ENCODE data around the gene PCBP3.

Gene PCBP3

GRCh38 chr21:45873866-45874265 lies 230.3 kb downstream of the PCBP3 start:
- no peak overlapping the region for H3K9ac ChIP-seq (ENCODE audit: low read length in 2 of 2)
- no peak overlapping the region for H3K4me3 ChIP-seq (ENCODE audit: low read length in 2 of 2)
- no peak overlapping the region for H3K27ac ChIP-seq (ENCODE audit: low read length)
- H3K27me3 ChIP-seq (ENCODE audit: control insufficient read depth in 1 of 2, insufficient read depth in 2 of 2, low read length in 2 of 2): peaks cover 6 to 9% of the 10 kb centered on the region in 2 donors
- H3K4me1 ChIP-seq (ENCODE audit: control insufficient read depth, insufficient read depth, low read length): peaks cover 2% of the 10 kb centered on the region
- no peaks in the 10 kb centered on the region for H3K36me3 ChIP-seq (ENCODE audit: control insufficient read depth in 2 of 2, insufficient read depth in 2 of 2, low read length in 2 of 2)
- no peaks in the 10 kb centered on the region for H3K9me3 ChIP-seq (ENCODE audit: control insufficient read depth in 2 of 2, low read length in 2 of 2)

GRCh38 chr21:45874716-45875415 lies 231.3 kb downstream of the PCBP3 start:
- no peaks in the 10 kb centered on the region for H3K36me3 ChIP-seq (ENCODE audit: control insufficient read depth in 2 of 2, insufficient read depth in 2 of 2, low read length in 2 of 2)
- no peak overlapping the region for H3K27ac ChIP-seq (ENCODE audit: low read length)
- peaks cover 6 to 9% of the 10 kb centered on the region in 2 donors for H3K27me3 ChIP-seq (ENCODE audit: control insufficient read depth in 1 of 2, insufficient read depth in 2 of 2, low read length in 2 of 2)
- no peak overlapping the region for H3K9ac ChIP-seq (ENCODE audit: low read length in 2 of 2)
- no peak overlapping the region for H3K4me3 ChIP-seq (ENCODE audit: low read length in 2 of 2)
- no peaks in the 10 kb centered on the region for H3K9me3 ChIP-seq (ENCODE audit: control insufficient read depth in 2 of 2, low read length in 2 of 2)
- peaks cover 2% of the 10 kb centered on the region for H3K4me1 ChIP-seq (ENCODE audit: control insufficient read depth, insufficient read depth, low read length)

GRCh38 chr21:45875416-45875760 lies 231.9 kb downstream of the PCBP3 start:
- no peaks in the 10 kb centered on the region for H3K36me3 ChIP-seq (ENCODE audit: control insufficient read depth in 2 of 2, insufficient read depth in 2 of 2, low read length in 2 of 2)
- H3K9me3 ChIP-seq (ENCODE audit: control insufficient read depth in 2 of 2, low read length in 2 of 2): no peaks in the 10 kb centered on the region
- H3K27me3 ChIP-seq (ENCODE audit: control insufficient read depth in 1 of 2, insufficient read depth in 2 of 2, low read length in 2 of 2): peaks cover 6 to 9% of the 10 kb centered on the region in 2 donors
- H3K9ac ChIP-seq (ENCODE audit: low read length in 2 of 2): no peak overlapping the region
- no peak overlapping the region for H3K4me3 ChIP-seq (ENCODE audit: low read length in 2 of 2)
- peaks cover 2% of the 10 kb centered on the region for H3K4me1 ChIP-seq (ENCODE audit: control insufficient read depth, insufficient read depth, low read length)
- H3K27ac ChIP-seq (ENCODE audit: low read length): no peak overlapping the region

GRCh38 chr21:45875881-45876280 lies 232.4 kb downstream of the PCBP3 start:
- no peak overlapping the region for H3K4me3 ChIP-seq (ENCODE audit: low read length in 2 of 2)
- H3K9me3 ChIP-seq (ENCODE audit: control insufficient read depth in 2 of 2, low read length in 2 of 2): no peaks in the 10 kb centered on the region
- H3K9ac ChIP-seq (ENCODE audit: low read length in 2 of 2): no peak overlapping the region
- H3K27me3 ChIP-seq (ENCODE audit: control insufficient read depth in 1 of 2, insufficient read depth in 2 of 2, low read length in 2 of 2): peaks cover 6 to 9% of the 10 kb centered on the region in 2 donors
- H3K27ac ChIP-seq (ENCODE audit: low read length): no peak overlapping the region
- H3K36me3 ChIP-seq (ENCODE audit: control insufficient read depth in 2 of 2, insufficient read depth in 2 of 2, low read length in 2 of 2): no peaks in the 10 kb centered on the region
- peaks cover 2% of the 10 kb centered on the region for H3K4me1 ChIP-seq (ENCODE audit: control insufficient read depth, insufficient read depth, low read length)

GRCh38 chr21:45876381-45877170 lies 233.1 kb downstream of the PCBP3 start:
- H3K36me3 ChIP-seq (ENCODE audit: control insufficient read depth in 2 of 2, insufficient read depth in 2 of 2, low read length in 2 of 2): no peaks in the 10 kb centered on the region
- H3K27ac ChIP-seq (ENCODE audit: low read length): no peak overlapping the region
- H3K9me3 ChIP-seq (ENCODE audit: control insufficient read depth in 2 of 2, low read length in 2 of 2): no peaks in the 10 kb centered on the region
- peaks cover 6 to 9% of the 10 kb centered on the region in 2 donors for H3K27me3 ChIP-seq (ENCODE audit: control insufficient read depth in 1 of 2, insufficient read depth in 2 of 2, low read length in 2 of 2)
- H3K4me3 ChIP-seq (ENCODE audit: low read length in 2 of 2): no peak overlapping the region
- no peak overlapping the region for H3K9ac ChIP-seq (ENCODE audit: low read length in 2 of 2)
- H3K4me1 ChIP-seq (ENCODE audit: control insufficient read depth, insufficient read depth, low read length): peaks cover 2% of the 10 kb centered on the region

GRCh38 chr21:45877171-45877438 lies 233.6 kb downstream of the PCBP3 start:
- Histone ChIP-seq H3K4me1 (ENCODE audit: control insufficient read depth, insufficient read depth, low read length) (peaks cover 2% of the 10 kb centered on the region), H3K27ac (ENCODE audit: low read length) (no peak overlapping the region), H3K36me3 (ENCODE audit: control insufficient read depth in 2 of 2, insufficient read depth in 2 of 2, low read length in 2 of 2) (no peaks in the 10 kb centered on the region), H3K4me3 (ENCODE audit: low read length in 2 of 2) (no peak overlapping the region), H3K27me3 (ENCODE audit: control insufficient read depth in 1 of 2, insufficient read depth in 2 of 2, low read length in 2 of 2) (peaks cover 6 to 9% of the 10 kb centered on the region in 2 donors), H3K9ac (ENCODE audit: low read length in 2 of 2) (no peak overlapping the region), H3K9me3 (ENCODE audit: control insufficient read depth in 2 of 2, low read length in 2 of 2) (no peaks in the 10 kb centered on the region)

- Histone ChIP-seq H3K36me3 (ENCODE audit: control insufficient read depth in 2 of 2, insufficient read depth in 2 of 2, low read length in 2 of 2) (no peaks in the 10 kb centered on the region), H3K4me1 (ENCODE audit: control insufficient read depth, insufficient read depth, low read length) (peaks cover 2% of the 10 kb centered on the region), H3K9me3 (ENCODE audit: control insufficient read depth in 2 of 2, low read length in 2 of 2) (no peaks in the 10 kb centered on the region), H3K27ac (ENCODE audit: low read length) (no peak overlapping the region), H3K4me3 (ENCODE audit: low read length in 2 of 2) (no peak overlapping the region), H3K27me3 (ENCODE audit: control insufficient read depth in 1 of 2, insufficient read depth in 2 of 2, low read length in 2 of 2) (peaks cover 4 to 6% of the 10 kb centered on the region in 2 donors), H3K9ac (ENCODE audit: low read length in 2 of 2) (no peak overlapping the region)
Measured at GRCh38 chr21:45877821-45878469, 234.4 kb downstream of the PCBP3 start.

- no peak overlapping the region for H3K9ac ChIP-seq (ENCODE audit: low read length in 2 of 2)
- no peaks in the 10 kb centered on the region for H3K36me3 ChIP-seq (ENCODE audit: control insufficient read depth in 2 of 2, insufficient read depth in 2 of 2, low read length in 2 of 2)
- no peak overlapping the region for H3K4me3 ChIP-seq (ENCODE audit: low read length in 2 of 2)
Measured at GRCh38 chr21:45880097-45881068, 236.9 kb downstream of the PCBP3 start.

GRCh38 chr21:45882645-45883044 lies 239.1 kb downstream of the PCBP3 start:
- H3K27ac ChIP-seq (ENCODE audit: low read length): no peak overlapping the region
- no peak overlapping the region for H3K9ac ChIP-seq (ENCODE audit: low read length in 2 of 2)
- no peaks in the 10 kb centered on the region for H3K27me3 ChIP-seq (ENCODE audit: control insufficient read depth in 1 of 2, insufficient read depth in 2 of 2, low read length in 2 of 2)
- no peaks in the 10 kb centered on the region for H3K9me3 ChIP-seq (ENCODE audit: control insufficient read depth in 2 of 2, low read length in 2 of 2)
- no peak overlapping the region for H3K4me3 ChIP-seq (ENCODE audit: low read length in 2 of 2)
- H3K36me3 ChIP-seq (ENCODE audit: control insufficient read depth in 2 of 2, insufficient read depth in 2 of 2, low read length in 2 of 2): no peaks in the 10 kb centered on the region
- H3K4me1 ChIP-seq (ENCODE audit: control insufficient read depth, insufficient read depth, low read length): peaks cover 12% of the 10 kb centered on the region

More at GRCh38 chr21:45880097-45881068, 236.9 kb downstream of the PCBP3 start:
- Histone ChIP-seq H3K4me1 (ENCODE audit: control insufficient read depth, insufficient read depth, low read length) (no peaks in the 10 kb centered on the region), H3K27ac (ENCODE audit: low read length) (no peak overlapping the region), H3K9me3 (ENCODE audit: control insufficient read depth in 2 of 2, low read length in 2 of 2) (no peaks in the 10 kb centered on the region), H3K27me3 (ENCODE audit: control insufficient read depth in 1 of 2, insufficient read depth in 2 of 2, low read length in 2 of 2) (peaks cover 0 to 6% of the 10 kb centered on the region in 2 donors)

GRCh38 chr21:45883090-45883489 lies 239.6 kb downstream of the PCBP3 start:
- no peaks in the 10 kb centered on the region for H3K36me3 ChIP-seq (ENCODE audit: control insufficient read depth in 2 of 2, insufficient read depth in 2 of 2, low read length in 2 of 2)
- no peak overlapping the region for H3K27ac ChIP-seq (ENCODE audit: low read length)
- no peak overlapping the region for H3K4me3 ChIP-seq (ENCODE audit: low read length in 2 of 2)
- no peaks in the 10 kb centered on the region for H3K9me3 ChIP-seq (ENCODE audit: control insufficient read depth in 2 of 2, low read length in 2 of 2)
- peaks cover 12% of the 10 kb centered on the region for H3K4me1 ChIP-seq (ENCODE audit: control insufficient read depth, insufficient read depth, low read length)
- no peak overlapping the region for H3K9ac ChIP-seq (ENCODE audit: low read length in 2 of 2)
- no peaks in the 10 kb centered on the region for H3K27me3 ChIP-seq (ENCODE audit: control insufficient read depth in 1 of 2, insufficient read depth in 2 of 2, low read length in 2 of 2)
